Activated CD8-positive, alpha-beta T cell treated with anti-CD3 and anti-CD28 coated beads for 36 hours (primary cell): ENCODE results near the gene CDR2. TPM values are rescaled to one million over a fixed set of nuclear protein-coding genes. Genes with fewer than 3 reads are reported as not detected.

Experiments used
- ATAC-seq: fragments of 200-7000 bp; cut with Tn5 transposase; one replicate; pipeline ENCODE4 v1.10.0; 2021; ENCODE audit warnings: mild to moderate bottlenecking, moderate library complexity
- CTCF ChIA-PET: fragments of 350-600 bp; sonication (Branson Sonifier 250); formaldehyde crosslinking; loops from one replicate; lab custom pipeline; 2021; ENCODE audit warnings: antibody characterized with exemption; lab: Charles Lee
- POLR2A ChIA-PET: fragments of 350-600 bp; sonication (Branson Sonifier 250); formaldehyde crosslinking; loops from one replicate; lab custom pipeline; 2021; ENCODE audit warnings: antibody characterized with exemption; lab: Charles Lee
- DNase-seq: peaks from one replicate; pipeline ENCODE4 v3.0.0-alpha.2; 2020
- H3K27ac Mint-ChIP-seq: one replicate; pipeline ENCODE4 v1.8.0; 2021; ENCODE audit warnings: mild to moderate bottlenecking, mixed read lengths
- H3K27me3 Mint-ChIP-seq: one replicate; pipeline ENCODE4 v1.8.0; 2021; ENCODE audit warnings: mixed read lengths
- H3K36me3 Mint-ChIP-seq: one replicate; pipeline ENCODE4 v1.8.0; 2021; ENCODE audit warnings: low read depth, mixed read lengths
- H3K4me1 Mint-ChIP-seq: one replicate; pipeline ENCODE4 v1.8.0; 2021; ENCODE audit warnings: low read depth, mixed read lengths
- H3K4me3 Mint-ChIP-seq: one replicate; pipeline ENCODE4 v1.8.0; 2021; ENCODE audit warnings: mild to moderate bottlenecking, moderate library complexity, mixed read lengths
- H3K9me3 Mint-ChIP-seq: one replicate; pipeline ENCODE4 v1.8.0; 2021; ENCODE audit warnings: mixed read lengths
- CTCF ChIP-seq: fragments of 200-600 bp; IDR thresholded peaks from one replicate; pipeline ENCODE4 v1.8.0; 2022; ENCODE audit warnings: antibody characterized with exemption, mild to moderate bottlenecking
- intact Hi-C: fragments of 100-400 bp; cut with micrococcal nuclease; formaldehyde crosslinking; loops from one replicate; pipeline ENCODE4 v1.10.0; 2022
- total RNA-seq, 2 experiments: library from RNA; stranded (reverse); gene quantifications; one replicate each; pipeline ENCODE4 v1.2.3, GENCODE V29; 2021

CDR2 gene
- total RNA-seq, result 10 to 100 TPM; 34.7 to 37.6 TPM

- intact Hi-C loops, result no loop called here
- peaks cover 33% of the 10 kb centered on the region for H3K36me3 Mint-ChIP-seq
- DNase-seq, result peak; percentile 98
- no peaks in the 10 kb centered on the region for H3K27me3 Mint-ChIP-seq
- ChIA-PET CTCF (interaction anchor here (0.9 to 1.8 kb wide), 4 partner anchors 19 to 56 kb away, joined by 3 to 9 read pairs (median 5); no protein-coding TSS in a partner anchor), POLR2A (interaction anchor here (1.1 to 11.2 kb wide), 7 partner anchors 9 to 76 kb away, joined by 3 to 152 read pairs (median 4); no protein-coding TSS in a partner anchor)
- peak within 1 kb of the TSS; percentile 93 for H3K27ac Mint-ChIP-seq
- peak; percentile 94 for ATAC-seq
- peaks cover 38% of the 10 kb centered on the region for H3K4me1 Mint-ChIP-seq
- TF ChIP-seq CTCF, result no peak
- H3K9me3 Mint-ChIP-seq, result no peaks in the 10 kb centered on the region
- peak within 1 kb of the TSS; percentile 98 for H3K4me3 Mint-ChIP-seq
Measured at GRCh38 chr16:22374311-22375116, at the start of gene CDR2. TSS of gene CDR2 (minus strand) at chr16:22374619. CDS start at chr16:22374309, 310 bp downstream.

- H3K4me3 Mint-ChIP-seq, result no peak overlapping the region
- no peaks in the 10 kb centered on the region for H3K27me3 Mint-ChIP-seq
- no peaks in the 10 kb centered on the region for H3K9me3 Mint-ChIP-seq
- no peaks in the 10 kb centered on the region for H3K4me1 Mint-ChIP-seq
- intact Hi-C loops, result no loop called here
- no peak for DNase-seq
- POLR2A ChIA-PET, result no interaction called here
- ATAC-seq, result no peak
- H3K36me3 Mint-ChIP-seq, result peaks cover 41% of the 10 kb centered on the region
- H3K27ac Mint-ChIP-seq, result no peak overlapping the region
- TF ChIP-seq CTCF, result no peak
- CTCF ChIA-PET, result no interaction called here
Measured at GRCh38 chr16:22423716-22424115, 49.3 kb upstream of the CDR2 start.

- H3K9me3 Mint-ChIP-seq, result no peaks in the 10 kb centered on the region
- intact Hi-C loops, result no loop called here
- DNase-seq (no peak), ATAC-seq (no peak)
- POLR2A ChIA-PET, result interaction anchor here (0.6 kb wide), 2 partner anchors 174 to 223 kb away, joined by 3 read pairs; no protein-coding TSS in a partner anchor
- TF ChIP-seq CTCF, result no peak
- H3K36me3 Mint-ChIP-seq, result peaks cover 37% of the 10 kb centered on the region
- no peaks in the 10 kb centered on the region for H3K27me3 Mint-ChIP-seq
- CTCF ChIA-PET, result interaction anchor here (0.8 kb wide), 1 partner anchor 10 kb away, joined by 3 read pairs; no protein-coding TSS in a partner anchor
- no peaks in the 10 kb centered on the region for H3K4me1 Mint-ChIP-seq
- no peak overlapping the region for H3K4me3 Mint-ChIP-seq
- H3K27ac Mint-ChIP-seq, result no peak overlapping the region
Measured at GRCh38 chr16:22421136-22421535, 46.7 kb upstream of the CDR2 start.

DNA sequence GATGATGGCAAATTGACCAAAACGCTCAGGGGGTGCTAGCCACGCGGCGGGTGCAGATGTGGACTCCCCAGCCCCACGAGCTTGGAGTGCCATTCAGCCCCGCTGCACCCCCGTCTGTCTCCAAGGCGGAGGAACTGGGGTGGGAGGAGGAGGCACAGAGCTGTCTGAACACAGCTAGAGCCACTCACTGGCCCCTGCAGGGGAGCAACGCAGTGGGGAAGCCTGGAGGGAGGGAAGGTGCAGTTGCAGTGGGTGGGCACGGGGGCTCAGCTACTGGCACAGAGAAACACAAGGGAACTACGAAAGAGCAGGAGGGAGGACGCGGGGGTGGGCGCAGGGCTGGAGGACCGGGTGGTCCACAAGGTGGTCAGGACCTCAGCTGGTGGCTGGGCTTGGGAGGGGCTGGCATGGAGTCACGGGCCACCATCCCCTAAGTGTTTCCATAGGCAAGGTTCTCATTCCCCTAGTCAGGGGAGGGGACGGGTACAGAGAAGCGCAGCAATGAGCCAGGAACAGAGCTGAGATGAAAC is 46.3 kb upstream of the CDR2 start:
- Mint-ChIP-seq H3K9me3 (no peaks in the 10 kb centered on the region), H3K27ac (no peak overlapping the region), H3K4me3 (no peak overlapping the region), H3K36me3 (peaks cover 36% of the 10 kb centered on the region), H3K4me1 (no peaks in the 10 kb centered on the region), H3K27me3 (no peaks in the 10 kb centered on the region)
- POLR2A ChIA-PET, result interaction anchor here (0.6 kb wide), 2 partner anchors 173 to 224 kb away, joined by 3 read pairs; no protein-coding TSS in a partner anchor
- no peak for ATAC-seq
- CTCF ChIA-PET, result interaction anchor here (0.8 to 1.7 kb wide), 2 partner anchors 10 to 100 kb away, joined by 3 to 6 read pairs; no protein-coding TSS in a partner anchor
- TF ChIP-seq CTCF, result no peak
- intact Hi-C loops, result no loop called here
- DNase-seq, result no peak
